Fibroblast of skin of right quadriceps (primary cell): Measurements from ENCODE around the gene KLK6.

Source experiments
- DNase-seq: peaks from one replicate; pipeline ENCODE4 v3.0.0-alpha.2; 2013

The KLK6 gene

GRCh38 chr19:50969413-50969760 lies at the start of gene KLK6:
TSS of gene KLK6 (minus strand) at chr19:50969591. CDS start at chr19:50968104, 1,487 bp downstream.
- no peak for DNase-seq

GRCh38 chr19:51018745-51019543 lies 49.6 kb upstream of the KLK6 start:
- no peak for DNase-seq

- DNase-seq, result peak; percentile 17
These were observed 47.6 kb upstream of the KLK6 start for GRCh38 chr19:51016798-51017683.

GRCh38 chr19:51015691-51016267 lies 46.4 kb upstream of the KLK6 start:
- DNase-seq, result no peak

GRCh38 chr19:51014242-51014641 lies 44.9 kb upstream of the KLK6 start:
- no peak for DNase-seq

DNA sequence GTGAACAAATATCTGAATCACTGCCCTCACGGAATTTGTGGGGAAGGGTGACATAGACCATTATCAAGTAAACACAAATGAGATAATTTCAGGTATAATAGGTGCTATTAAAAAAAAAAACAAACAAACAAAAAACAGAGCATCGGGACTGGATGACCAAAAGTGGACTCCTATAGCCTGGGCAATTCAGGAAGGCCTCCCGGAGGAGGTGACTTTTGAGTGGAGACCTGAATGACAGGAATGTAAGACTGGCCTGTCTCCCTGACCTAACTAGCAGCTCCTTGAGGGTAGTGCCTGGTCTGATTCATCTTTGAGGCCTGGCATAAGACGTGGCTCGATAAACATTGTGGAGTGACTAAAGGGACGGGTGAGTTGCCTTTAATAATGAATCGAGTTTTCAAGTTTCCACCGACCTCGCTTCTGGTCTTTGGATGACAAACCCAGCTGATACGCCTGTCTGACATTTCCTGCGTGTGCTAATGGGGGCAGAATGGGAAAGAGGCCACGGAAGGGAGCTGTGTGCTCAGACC lies 43.3 kb upstream of the KLK6 start:
- DNase-seq, result no peak

GRCh38 chr19:51010066-51010795 lies 40.8 kb upstream of the KLK6 start:
- no peak for DNase-seq

GRCh38 chr19:51009061-51009891 lies 39.9 kb upstream of the KLK6 start:
- no peak for DNase-seq

- no peak for DNase-seq
These were observed 38.1 kb upstream of the KLK6 start for GRCh38 chr19:51007488-51007887.

DNA sequence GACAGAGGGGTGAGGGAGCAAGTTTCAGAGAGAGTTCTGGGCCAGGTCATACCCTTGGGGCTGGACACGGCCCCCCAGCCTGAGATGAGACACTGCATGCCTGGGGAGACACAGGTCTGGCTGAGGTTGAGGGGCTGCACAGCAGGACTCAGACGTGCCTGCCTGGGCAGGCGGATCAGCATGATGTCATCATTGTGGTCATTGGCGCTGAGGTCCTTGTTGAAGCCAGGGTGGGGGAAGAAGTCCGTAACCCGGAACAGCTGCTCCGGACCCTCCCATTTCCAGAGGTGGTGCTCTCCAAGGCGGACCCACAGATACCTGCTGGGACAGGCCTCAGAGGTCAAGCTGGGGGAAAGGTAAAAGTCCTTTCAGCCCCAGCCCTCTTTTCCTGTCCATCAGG lies 37.0 kb upstream of the KLK6 start:
- DNase-seq, result no peak

- no peak for DNase-seq
These were observed 35.9 kb upstream of the KLK6 start for GRCh38 chr19:51005248-51005647.

DNA sequence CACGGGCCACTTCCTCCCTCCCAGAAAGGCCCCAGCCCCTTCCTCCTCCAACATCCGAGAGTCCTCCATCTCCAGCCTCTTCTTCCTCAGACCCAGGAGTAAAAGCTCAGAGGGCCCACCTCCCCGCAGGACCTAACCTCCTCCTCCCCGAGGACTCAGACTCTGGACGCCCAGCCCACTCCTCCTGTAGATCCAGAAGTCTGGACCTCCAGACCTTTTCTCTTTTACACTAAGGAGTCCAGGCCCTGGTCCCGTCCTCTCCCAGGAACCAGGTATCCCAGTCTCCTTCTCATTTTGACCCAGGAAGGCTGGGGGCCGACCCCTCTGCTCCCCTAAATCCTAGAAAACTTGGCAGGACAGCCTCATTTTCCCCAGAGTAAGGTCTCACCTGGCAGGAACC lies 33.9 kb upstream of the KLK6 start:
- DNase-seq, result no peak

DNA sequence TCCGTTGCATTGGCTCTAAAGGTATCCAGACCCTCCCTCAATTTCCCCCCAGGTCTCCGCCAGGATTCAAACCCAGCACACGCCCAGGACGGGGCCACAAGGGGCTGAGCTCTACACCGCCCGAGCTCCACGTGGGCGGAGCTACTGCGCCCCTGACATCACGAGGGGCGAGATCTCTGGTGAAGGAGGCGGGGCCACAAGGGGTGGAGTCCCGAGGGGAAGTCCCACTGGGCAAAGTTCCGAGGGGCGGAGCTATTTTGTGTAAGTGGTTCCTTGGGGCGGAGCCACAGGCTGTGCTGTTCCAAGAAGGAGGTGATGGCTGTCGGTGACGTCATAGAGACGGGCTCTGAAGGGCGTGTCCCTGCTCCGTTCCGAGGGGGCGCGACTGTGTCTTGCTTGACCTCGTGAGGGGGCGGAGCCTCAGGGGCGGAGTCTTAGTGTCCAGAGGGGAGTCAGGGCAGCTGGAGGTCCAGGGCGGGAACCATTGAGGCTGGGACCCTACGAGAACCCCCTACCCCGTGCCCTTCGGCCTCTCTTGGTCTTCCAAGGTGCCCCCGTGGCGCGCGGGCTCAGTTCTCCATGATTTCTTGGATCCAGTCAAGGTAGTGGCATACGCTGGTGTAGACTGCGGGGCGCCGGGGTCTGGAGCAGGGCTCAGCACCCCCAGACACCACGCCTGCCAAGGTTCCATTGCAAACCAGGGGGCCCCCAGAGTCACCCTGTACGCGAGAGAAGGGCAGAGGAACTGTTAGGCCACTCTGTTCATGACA lies 33.3 kb upstream of the KLK6 start:
- DNase-seq, result no peak

DNA sequence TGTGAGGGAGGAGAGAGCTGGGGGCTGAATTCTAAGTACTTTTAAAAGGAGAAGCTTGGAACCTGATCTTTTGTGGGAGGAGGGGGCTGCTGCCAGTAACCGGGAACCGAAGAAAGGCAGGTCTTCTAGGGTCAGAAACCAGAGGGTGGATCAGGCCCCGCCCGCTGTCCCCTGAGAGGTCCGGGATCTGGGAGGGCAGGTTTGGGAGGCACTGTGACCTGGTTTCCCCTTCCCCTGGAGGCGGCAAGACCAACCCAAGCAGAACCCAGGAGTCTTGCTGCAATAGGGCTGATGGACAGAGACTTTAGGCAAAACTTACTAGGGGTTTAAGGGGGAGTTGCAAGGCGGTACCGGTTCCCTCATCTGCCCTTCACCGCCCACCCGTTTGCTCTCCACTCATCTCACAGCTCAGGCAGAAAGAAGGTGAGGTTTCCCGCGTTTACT lies 32.7 kb upstream of the KLK6 start:
- no peak for DNase-seq

- no peak for DNase-seq
These were observed 32.1 kb upstream of the KLK6 start, which contains the start of gene KLK8 for GRCh38 chr19:51001515-51001914. TSS of gene KLK8 (minus strand) at chr19:51001604. CDS start at chr19:51001167, 437 bp downstream.

GRCh38 chr19:51000981-51001380 lies 31.6 kb upstream of the KLK6 start:
- DNase-seq, result no peak

- DNase-seq, result no peak
These were observed 31.0 kb upstream of the KLK6 start for GRCh38 chr19:51000426-51000825.

GRCh38 chr19:50998686-50999085 lies 29.3 kb upstream of the KLK6 start:
- DNase-seq, result no peak

DNA sequence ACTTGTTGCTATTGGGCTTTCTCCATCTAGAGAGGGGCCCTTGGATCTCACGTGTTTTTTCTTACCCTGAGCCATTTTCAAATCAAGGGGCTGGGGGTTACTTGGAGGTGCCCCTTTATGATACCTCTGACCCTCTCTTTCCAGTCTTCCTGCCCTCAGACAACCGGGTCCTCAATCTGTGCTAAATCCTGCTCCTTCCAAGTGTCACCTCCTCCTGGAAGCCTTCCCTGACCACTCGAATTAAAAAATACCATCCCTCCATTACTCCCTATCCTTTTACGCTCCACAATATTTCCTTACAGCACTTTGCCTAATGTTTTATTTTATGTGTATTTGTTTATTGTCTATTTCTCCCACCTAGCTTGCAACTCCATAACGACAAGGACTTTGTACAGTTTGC lies 28.7 kb upstream of the KLK6 start:
- DNase-seq, result no peak

DNA sequence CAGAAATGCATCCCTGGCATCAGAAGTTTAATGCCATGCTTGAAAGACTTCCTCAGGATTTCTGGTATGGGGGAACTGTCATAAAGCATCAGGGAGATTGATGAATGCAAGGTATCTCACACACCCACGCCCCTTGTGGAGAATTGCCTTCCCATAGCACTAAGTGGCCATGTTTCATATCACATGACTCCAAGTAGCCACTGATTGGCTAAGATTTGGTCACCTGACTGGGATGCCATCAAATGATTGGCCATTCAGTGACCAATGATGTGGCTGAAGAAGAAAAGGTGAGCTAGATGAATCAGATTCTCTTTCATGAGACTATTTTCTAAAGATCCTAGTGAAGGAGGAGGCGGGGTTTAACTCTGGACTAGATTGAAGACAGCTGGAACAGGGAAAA lies 24.7 kb upstream of the KLK6 start:
- no peak for DNase-seq

- DNase-seq, result no peak
These were observed 23.3 kb upstream of the KLK6 start for GRCh38 chr19:50992666-50993035.
